OCI-LY7 (cell line): Measurements from ENCODE around the gene JUN. TPM values are rescaled to one million over a fixed set of nuclear protein-coding genes. Genes with fewer than 3 reads are reported as not detected.
A peak's percentile ranks its signal among the peaks of the same experiment; 100 is the strongest.

ENCODE experiments used
- BruUV-seq: library from RNA; stranded (reverse); fragments of 400-500 nt; replicated peaks from 2 replicates; lab custom pipeline; 2021; lab: Mats Ljungman, UMichigan
- CTCF ChIA-PET: fragments of 300-600 bp; sonication (Branson Sonifier 250); formaldehyde crosslinking; loops from one replicate; lab custom pipeline; 2022; ENCODE audit warnings: antibody characterized with exemption; ENCODE audit not compliant: unreplicated experiment; lab: Charles Lee
- POLR2A ChIA-PET: fragments of 300-600 bp; sonication (Branson Sonifier 250); formaldehyde crosslinking; loops from one replicate; lab custom pipeline; 2022; ENCODE audit warnings: antibody characterized with exemption; lab: Charles Lee
- DNase-seq: peaks from one replicate; pipeline ENCODE4 v3.0.0-alpha.2; 2015; ENCODE audit warnings: low spot score
- H2AFZ ChIP-seq: fragments of 200-600 bp; sonication (generic), shearing (Covaris generic); 2 replicates; pipeline ENCODE4 v1.6.1; 2014; ENCODE audit warnings: mild to moderate bottlenecking, antibody characterized with exemption, low read length, moderate library complexity
- H3K27ac ChIP-seq: fragments of 200-600 bp; sonication (generic); 2 replicates; pipeline ENCODE4 v1.5.1; 2014; ENCODE audit warnings: mixed run types, low read depth, mild to moderate bottlenecking, moderate library complexity, low read length, inconsistent platforms; ENCODE audit not compliant: poor library complexity, severe bottlenecking
- H3K36me3 ChIP-seq: fragments of 200-600 bp; sonication (generic); 2 replicates; pipeline ENCODE4 v1.6.1; 2014; ENCODE audit warnings: mild to moderate bottlenecking, antibody characterized with exemption, low read length, moderate library complexity, mixed read lengths; ENCODE audit not compliant: insufficient read depth
- H3K4me1 ChIP-seq: fragments of 200-600 bp; sonication (generic); 2 replicates; pipeline ENCODE4 v1.5.1; 2014; ENCODE audit warnings: mild to moderate bottlenecking, low read length; ENCODE audit not compliant: insufficient read depth, poor library complexity, severe bottlenecking
- H3K4me2 ChIP-seq: fragments of 200-600 bp; sonication (generic); 2 replicates; pipeline ENCODE4 v1.6.1; 2014; ENCODE audit warnings: mild to moderate bottlenecking, low read length
- H3K4me3 ChIP-seq: fragments of 200-600 bp; sonication (generic); 2 replicates; pipeline ENCODE4 v1.5.1; 2014; ENCODE audit warnings: mild to moderate bottlenecking, low read depth, low read length; ENCODE audit not compliant: poor library complexity, severe bottlenecking
- H3K79me2 ChIP-seq: fragments of 200-600 bp; sonication (generic); 2 replicates; pipeline ENCODE4 v1.6.1; 2016; ENCODE audit warnings: low read depth, mild to moderate bottlenecking, low read length, moderate library complexity, mixed read lengths; ENCODE audit not compliant: insufficient read depth
- H3K9me2 ChIP-seq: fragments of 200-600 bp; sonication (generic); 2 replicates; pipeline ENCODE4 v1.6.1; 2016; ENCODE audit warnings: mild to moderate bottlenecking, low read length, mixed read lengths; ENCODE audit not compliant: insufficient read depth
- H3K9me3 ChIP-seq: fragments of 200-600 bp; sonication (generic); 2 replicates; pipeline ENCODE4 v1.6.1; 2014; ENCODE audit warnings: mild to moderate bottlenecking, mixed run types, low read length, mixed read lengths
- H4K20me1 ChIP-seq: fragments of 200-600 bp; sonication (generic); 2 replicates; pipeline ENCODE4 v1.6.1; 2014; ENCODE audit warnings: mild to moderate bottlenecking, antibody characterized with exemption, low read length, moderate library complexity, mixed read lengths; ENCODE audit not compliant: insufficient read depth
- CTCF ChIP-seq: fragments of 200-600 bp; sonication (generic); conservative IDR thresholded peaks from 2 replicates; pipeline ENCODE4 v1.5.1; 2014; ENCODE audit warnings: mild to moderate bottlenecking, antibody characterized with exemption, low read length, moderate library complexity, mixed read lengths
- EZH2phosphoT487 ChIP-seq: fragments of 200-600 bp; sonication (generic); IDR thresholded peaks from 2 replicates; pipeline ENCODE4 v1.6.1; 2018; ENCODE audit warnings: low read depth, borderline replicate concordance, mild to moderate bottlenecking, mixed run types, antibody characterized with exemption, low read length, moderate library complexity, mixed read lengths
- intact Hi-C: fragments of 100-400 bp; cut with micrococcal nuclease; formaldehyde crosslinking; loops from one replicate; pipeline ENCODE4 v1.10.0; 2022; ENCODE audit not compliant: unreplicated experiment
- total RNA-seq, 2 experiments: library from RNA; depleted of rRNA in 1 of 2; stranded (reverse); fragments of >200 nt in 1 of 2; shearing (Covaris generic) in 1 of 2; gene quantifications; 2 replicates each; pipeline ENCODE4 v1.2.3, GENCODE V29; 2014 to 2022

Gene JUN
- total RNA-seq, 2 experiments from 2014 or later, result 4.2 to 7.7 TPM

- ChIA-PET CTCF (no interaction called here), POLR2A (interaction anchor here (0.5 kb wide), 1 partner anchor 336 kb away, joined by 3 read pairs; no protein-coding TSS in a partner anchor)
- no peak overlapping the region for H3K4me3 ChIP-seq
- BruUV-seq, result no TSS peak
- no peak for DNase-seq
- H3K9me3 ChIP-seq, result no peaks in the 10 kb centered on the region
- H3K4me1 ChIP-seq, result peaks cover 23% of the 10 kb centered on the region
- intact Hi-C loops, result loop anchor here (10.0 kb wide), 1 partner anchor 508 kb away; the partner anchor contains the start of gene FGGY
- TF ChIP-seq CTCF (no peak), EZH2phosphoT487 (no peak)
- no peaks in the 10 kb centered on the region for H3K9me2 ChIP-seq
- no peaks in the 10 kb centered on the region for H3K36me3 ChIP-seq
- H3K27ac ChIP-seq, result no peak overlapping the region
- H3K4me2 ChIP-seq, result peak overlapping the region; percentile 92
- H3K79me2 ChIP-seq, result no peaks in the 10 kb centered on the region
- no peaks in the 10 kb centered on the region for H4K20me1 ChIP-seq
- no peak overlapping the region for H2AFZ ChIP-seq
Measured at GRCh38 chr1:58786184-58786926, 2.5 kb upstream of the JUN start.

- H3K9me2 ChIP-seq, result no peaks in the 10 kb centered on the region
- H3K79me2 ChIP-seq, result no peaks in the 10 kb centered on the region
- ChIA-PET POLR2A (interaction anchor here (0.6 to 0.7 kb wide), 3 partner anchors 31 to 510 kb away, joined by 3 to 4 read pairs (median 3); no protein-coding TSS in a partner anchor), CTCF (interaction anchor here (0.6 kb wide), 1 partner anchor 37 kb away, joined by 3 read pairs; no protein-coding TSS in a partner anchor)
- BruUV-seq, result no TSS peak
- intact Hi-C loops, result loop anchor here (10.0 kb wide), 1 partner anchor 509 kb away; the partner anchor contains the start of gene FGGY
- peak overlapping the region; percentile 84 for H2AFZ ChIP-seq
- peak overlapping the region; percentile 92 for H3K4me2 ChIP-seq
- H3K9me3 ChIP-seq, result no peaks in the 10 kb centered on the region
- peak; percentile 20 for DNase-seq
- no peaks in the 10 kb centered on the region for H4K20me1 ChIP-seq
- no peak for TF ChIP-seq EZH2phosphoT487
- TF ChIP-seq CTCF, result peak; percentile 11; the same call in 1 of the 2 replicates
- no peak overlapping the region for H3K27ac ChIP-seq
- H3K4me1 ChIP-seq, result peaks cover 23% of the 10 kb centered on the region
- peak overlapping the region; percentile 80 for H3K4me3 ChIP-seq
- H3K36me3 ChIP-seq, result no peaks in the 10 kb centered on the region
Measured at GRCh38 chr1:58785442-58786058, 1.7 kb upstream of the JUN start.
